ACC112 (cell line): ENCODE data around the gene SEMA4C.

Experiments used
- H2AFZ ChIP-seq: fragments of 200-600 bp; sonication (generic); one replicate; pipeline ENCODE4 v1.6.0; 2017; ENCODE audit warnings: antibody characterized with exemption, low read length; ENCODE audit not compliant: unreplicated experiment
- H3K27ac ChIP-seq: fragments of 200-600 bp; sonication (generic); 2 replicates; pipeline ENCODE4 v1.5.1; 2014; ENCODE audit warnings: low read depth, mild to moderate bottlenecking, antibody characterized with exemption, low read length, moderate library complexity
- H3K27me3 ChIP-seq: fragments of 200-600 bp; sonication (generic); 2 replicates; pipeline ENCODE4 v1.6.1; 2014; ENCODE audit warnings: mild to moderate bottlenecking, antibody characterized with exemption, low read length, moderate library complexity, mixed read lengths; ENCODE audit not compliant: insufficient read depth
- H3K36me3 ChIP-seq: fragments of 200-600 bp; sonication (generic); 2 replicates; pipeline ENCODE4 v1.6.1; 2016; ENCODE audit warnings: mild to moderate bottlenecking, antibody characterized with exemption, low read length, moderate library complexity, mixed read lengths; ENCODE audit not compliant: insufficient read depth
- H3K4me1 ChIP-seq: fragments of 200-600 bp; sonication (generic); one replicate; pipeline ENCODE4 v1.6.1; 2016; ENCODE audit warnings: low read length, mixed read lengths; ENCODE audit not compliant: insufficient read depth, unreplicated experiment, control insufficient read depth
- H3K4me3 ChIP-seq: fragments of 200-600 bp; sonication (generic); 2 replicates; pipeline ENCODE4 v1.5.1; 2014; ENCODE audit warnings: mild to moderate bottlenecking, low read depth, low read length
- H3K79me2 ChIP-seq: fragments of 200-600 bp; sonication (generic); one replicate; pipeline ENCODE4 v1.6.0; 2016; ENCODE audit warnings: low read length; ENCODE audit not compliant: control insufficient read depth, unreplicated experiment, insufficient read depth

Gene SEMA4C

DNA sequence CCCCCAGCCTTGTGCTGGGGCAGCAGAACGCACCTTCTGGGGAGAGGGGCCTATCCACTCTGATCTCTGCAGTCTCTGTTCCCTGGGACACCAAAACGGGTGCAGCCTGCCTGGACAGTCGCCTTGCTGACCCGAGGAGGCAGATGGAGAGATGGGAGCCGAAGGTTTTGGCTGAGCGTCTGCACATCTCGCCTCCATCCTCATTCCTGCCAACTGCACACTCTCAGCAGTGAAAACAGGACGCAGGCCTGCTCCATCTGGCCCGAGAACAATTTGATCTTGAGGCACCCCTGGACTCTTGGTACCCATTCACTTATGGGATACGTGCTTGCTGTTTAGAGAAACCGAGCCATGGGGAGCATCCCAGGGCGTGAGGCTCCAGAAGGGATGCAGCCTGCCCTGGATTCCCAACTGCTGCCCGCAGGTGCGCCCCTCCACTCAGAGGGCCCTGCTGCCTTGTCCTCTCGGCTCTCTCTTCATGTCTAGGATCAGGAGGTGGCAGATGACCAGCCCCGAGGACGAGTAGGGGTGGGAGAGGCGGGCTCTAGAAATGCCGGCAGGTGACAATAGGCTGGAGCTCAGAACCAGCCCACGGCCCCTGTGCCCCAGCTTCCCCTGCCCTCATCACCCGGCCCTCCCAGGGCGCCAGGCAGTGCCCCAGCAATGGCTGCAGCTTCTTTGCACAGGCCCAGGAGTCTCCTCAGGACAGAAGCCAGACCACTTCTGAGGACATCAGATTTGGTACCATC is 9.1 kb upstream of the SEMA4C start:
- Histone ChIP-seq H3K27ac (no peak overlapping the region), H3K36me3 (no peaks in the 10 kb centered on the region), H3K4me1 (peaks cover 8% of the 10 kb centered on the region), H2AFZ (no peak overlapping the region), H3K4me3 (no peak overlapping the region), H3K79me2 (no peaks in the 10 kb centered on the region), H3K27me3 (peaks cover 17% of the 10 kb centered on the region)

DNA sequence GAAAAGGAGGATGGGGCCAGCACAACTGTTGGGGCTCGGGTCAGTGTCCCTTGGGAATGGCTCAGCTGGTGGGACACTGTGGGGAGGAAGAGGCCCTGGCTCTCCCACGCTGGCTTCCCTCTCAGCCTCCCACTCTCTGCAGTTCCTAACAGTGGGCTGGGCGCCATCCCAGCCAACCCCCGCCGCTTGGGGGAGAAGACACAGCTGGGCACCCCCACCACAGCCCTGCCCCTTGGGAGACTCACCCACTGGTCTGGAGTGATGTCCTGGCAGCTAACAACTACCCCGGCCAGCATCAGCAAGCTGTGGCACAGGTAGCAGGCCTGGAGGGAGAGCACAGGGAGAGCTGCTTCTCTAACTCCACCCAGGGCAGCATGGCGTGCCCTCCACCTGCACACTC is 8.3 kb upstream of the SEMA4C start:
- no peaks in the 10 kb centered on the region for H3K36me3 ChIP-seq
- no peak overlapping the region for H3K27ac ChIP-seq
- H2AFZ ChIP-seq, result no peak overlapping the region
- peaks cover 12% of the 10 kb centered on the region for H3K27me3 ChIP-seq
- peaks cover 16% of the 10 kb centered on the region for H3K4me1 ChIP-seq
- no peak overlapping the region for H3K4me3 ChIP-seq
- no peaks in the 10 kb centered on the region for H3K79me2 ChIP-seq

DNA sequence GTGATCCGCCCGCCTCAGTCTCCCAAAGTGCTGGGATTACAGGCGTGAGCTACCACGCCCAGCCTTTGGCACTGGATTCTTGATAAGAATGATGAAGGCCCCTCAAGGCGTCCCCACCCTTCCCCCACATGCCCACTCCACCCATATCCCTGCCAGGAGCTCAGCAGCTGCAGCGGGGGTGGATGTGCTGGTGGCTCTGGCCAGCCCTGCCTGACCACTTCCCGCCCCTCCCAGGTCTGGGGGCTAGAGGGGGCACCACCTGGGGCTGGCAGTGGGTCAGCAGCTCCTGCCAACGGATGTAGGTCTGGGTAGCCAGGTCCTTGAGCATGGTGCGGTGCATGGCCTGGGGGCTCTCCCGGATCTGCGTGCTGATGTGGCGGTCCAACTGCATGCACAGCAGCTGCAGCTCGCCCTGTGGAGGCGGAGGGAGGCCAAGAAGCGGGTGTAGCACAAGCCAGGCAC is 7.8 kb upstream of the SEMA4C start:
- no peak overlapping the region for H3K4me3 ChIP-seq
- peaks cover 22% of the 10 kb centered on the region for H3K4me1 ChIP-seq
- H3K27me3 ChIP-seq, result peaks cover 7% of the 10 kb centered on the region
- H3K27ac ChIP-seq, result no peak overlapping the region
- H3K36me3 ChIP-seq, result no peaks in the 10 kb centered on the region
- no peaks in the 10 kb centered on the region for H3K79me2 ChIP-seq
- H2AFZ ChIP-seq, result no peak overlapping the region

DNA sequence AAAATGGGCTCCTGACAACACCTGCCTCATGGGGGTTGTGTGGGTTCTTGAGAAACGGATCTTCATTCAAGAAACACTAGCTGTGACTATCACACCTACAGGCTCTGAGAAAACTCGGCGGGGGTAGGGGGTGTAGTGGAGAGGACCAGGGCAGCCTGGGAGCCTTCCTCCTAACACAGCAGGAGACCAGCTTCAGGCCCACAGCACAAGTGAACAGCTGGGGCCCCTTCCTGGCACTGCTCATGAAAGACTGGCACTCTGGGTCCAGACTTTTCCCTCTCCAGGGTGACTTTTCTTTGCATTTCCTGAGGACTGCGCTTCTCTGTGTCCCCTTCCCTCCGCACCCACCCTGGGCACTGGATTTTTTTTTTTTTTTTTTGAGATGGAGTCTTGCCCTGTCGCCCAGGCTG is 7.2 kb upstream of the SEMA4C start:
- no peaks in the 10 kb centered on the region for H3K79me2 ChIP-seq
- H3K4me3 ChIP-seq, result no peak overlapping the region
- no peak overlapping the region for H3K27ac ChIP-seq
- peaks cover 23% of the 10 kb centered on the region for H3K4me1 ChIP-seq
- 0 out of 2 replicates have a peak, but pooled peaks cover under 1% of the 10 kb centered on the region for H3K27me3 ChIP-seq
- no peak overlapping the region for H2AFZ ChIP-seq
- no peaks in the 10 kb centered on the region for H3K36me3 ChIP-seq

DNA sequence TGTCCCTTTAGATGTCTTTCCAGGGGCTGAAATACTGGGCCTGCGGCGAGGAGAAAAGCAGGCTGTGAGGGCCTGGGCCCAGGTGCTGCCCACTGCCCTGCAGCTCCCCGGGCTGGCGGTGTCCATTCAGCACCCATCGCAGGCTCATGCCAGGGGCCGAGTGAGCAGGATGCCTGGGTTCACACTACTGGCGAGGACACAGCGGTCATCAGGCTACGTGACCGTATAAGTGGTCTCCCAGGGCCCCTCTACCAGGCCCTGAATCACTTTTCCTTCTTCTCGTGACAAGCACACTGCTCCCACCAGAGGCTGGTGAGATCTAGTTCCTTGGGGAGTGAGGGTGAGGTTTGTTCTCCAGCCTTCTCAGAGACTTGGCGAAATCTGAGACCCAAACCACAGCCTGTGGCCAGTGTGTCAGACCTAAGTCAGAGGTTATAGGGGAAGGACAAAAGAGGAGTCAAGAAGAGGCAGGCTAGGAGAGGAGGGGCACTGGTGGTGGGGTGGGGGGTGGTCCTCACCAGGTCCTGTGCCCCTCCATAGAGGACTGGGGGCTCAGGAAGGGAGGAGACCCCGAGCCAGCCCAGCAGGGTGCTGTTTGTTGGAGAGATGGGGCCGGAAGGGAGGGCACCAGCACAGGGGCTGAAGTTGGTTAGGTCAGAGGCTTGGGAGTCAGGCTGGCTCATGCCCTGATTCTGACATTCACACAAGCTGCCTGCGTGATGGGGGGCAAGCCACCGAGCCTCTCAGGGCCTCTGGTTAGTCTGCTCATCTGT is 6.6 kb upstream of the SEMA4C start:
- no peaks in the 10 kb centered on the region for H3K36me3 ChIP-seq
- peaks cover 23% of the 10 kb centered on the region for H3K4me1 ChIP-seq
- H3K79me2 ChIP-seq, result no peaks in the 10 kb centered on the region
- H3K4me3 ChIP-seq, result no peak overlapping the region
- peak overlapping the region; percentile 10; the same call in 1 of the 2 replicates for H3K27ac ChIP-seq
- no peak overlapping the region for H2AFZ ChIP-seq
- H3K27me3 ChIP-seq, result no peaks in the 10 kb centered on the region

DNA sequence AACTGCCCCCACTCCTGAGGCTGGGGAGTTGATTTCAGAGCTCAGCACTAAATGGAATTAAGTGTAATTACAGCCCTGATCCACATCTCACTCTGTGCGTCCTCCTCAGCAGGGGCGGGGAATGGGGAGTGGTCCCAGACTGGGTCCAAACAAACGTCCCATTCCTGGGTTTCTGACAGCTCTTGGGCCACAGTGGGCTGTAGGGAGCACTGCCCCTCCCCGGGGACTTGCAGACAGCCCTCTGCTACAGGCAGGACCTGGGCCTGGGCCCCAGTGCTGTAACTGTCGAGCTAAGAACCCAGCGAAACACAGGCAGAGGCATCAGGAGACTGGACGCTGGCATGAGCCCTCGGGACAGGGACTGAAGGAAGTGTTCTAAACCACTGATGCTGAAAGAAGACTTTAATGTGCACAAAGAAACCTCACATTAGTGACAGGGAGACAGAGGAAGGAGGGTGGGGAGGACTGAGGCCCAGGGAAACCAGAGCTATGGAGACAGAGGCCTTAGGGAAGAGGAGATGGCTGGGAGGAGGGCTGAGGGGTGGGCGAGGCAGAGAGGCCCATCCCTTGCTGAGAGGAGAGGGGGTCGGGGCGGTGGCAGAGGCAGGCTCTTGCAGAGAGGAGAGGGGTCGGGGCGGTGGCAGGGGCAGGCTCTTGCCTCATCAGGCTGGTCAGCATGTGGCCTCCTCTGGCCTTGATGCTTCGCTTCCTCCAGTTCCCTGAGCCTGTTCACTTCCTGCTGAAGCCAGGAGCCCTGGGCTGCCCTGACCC is 5.8 kb upstream of the SEMA4C start:
- Histone ChIP-seq H2AFZ (no peak overlapping the region), H3K4me3 (no peak overlapping the region), H3K79me2 (no peaks in the 10 kb centered on the region), H3K27me3 (peaks cover 3% of the 10 kb centered on the region; the same call in 1 of the 2 replicates), H3K4me1 (peaks cover 23% of the 10 kb centered on the region), H3K27ac (peak overlapping the region; percentile 10; the same call in 1 of the 2 replicates), H3K36me3 (no peaks in the 10 kb centered on the region)

DNA sequence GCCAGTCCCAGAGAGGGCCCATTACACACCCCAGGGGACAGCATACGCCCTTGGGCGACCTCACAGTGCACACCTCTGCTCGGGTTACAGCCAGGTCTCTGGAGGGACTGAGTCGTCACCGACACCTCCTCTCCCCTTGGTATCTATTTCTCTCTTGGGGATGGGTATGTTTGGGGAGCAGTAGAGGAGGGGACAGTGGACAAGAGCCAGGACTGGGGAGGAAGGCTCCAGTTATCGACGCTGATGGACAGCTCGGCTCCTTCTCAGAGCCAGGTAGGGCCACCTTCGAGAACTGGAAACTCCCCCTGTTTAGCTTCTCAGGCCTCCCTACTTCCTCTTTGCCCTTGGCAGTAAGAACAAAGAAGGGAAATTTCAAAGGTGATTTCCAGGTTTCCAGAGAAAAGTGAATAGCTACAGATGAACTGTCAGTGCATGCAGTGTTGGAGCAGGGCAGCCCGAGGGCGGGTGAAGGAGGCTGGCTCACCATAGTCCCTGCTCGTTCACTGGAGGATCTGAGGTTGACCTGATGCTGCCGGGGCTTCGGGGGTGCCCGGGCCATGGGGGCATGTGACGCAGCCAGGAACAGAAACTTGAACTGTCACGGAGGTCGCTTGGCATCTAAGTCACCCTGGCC is 4.4 kb upstream of the SEMA4C start:
- Histone ChIP-seq H3K79me2 (no peaks in the 10 kb centered on the region), H3K27ac (no peak overlapping the region), H2AFZ (no peak overlapping the region), H3K27me3 (peaks cover 9% of the 10 kb centered on the region; the same call in 1 of the 2 replicates), H3K4me3 (no peak overlapping the region), H3K36me3 (no peaks in the 10 kb centered on the region), H3K4me1 (peaks cover 23% of the 10 kb centered on the region)

DNA sequence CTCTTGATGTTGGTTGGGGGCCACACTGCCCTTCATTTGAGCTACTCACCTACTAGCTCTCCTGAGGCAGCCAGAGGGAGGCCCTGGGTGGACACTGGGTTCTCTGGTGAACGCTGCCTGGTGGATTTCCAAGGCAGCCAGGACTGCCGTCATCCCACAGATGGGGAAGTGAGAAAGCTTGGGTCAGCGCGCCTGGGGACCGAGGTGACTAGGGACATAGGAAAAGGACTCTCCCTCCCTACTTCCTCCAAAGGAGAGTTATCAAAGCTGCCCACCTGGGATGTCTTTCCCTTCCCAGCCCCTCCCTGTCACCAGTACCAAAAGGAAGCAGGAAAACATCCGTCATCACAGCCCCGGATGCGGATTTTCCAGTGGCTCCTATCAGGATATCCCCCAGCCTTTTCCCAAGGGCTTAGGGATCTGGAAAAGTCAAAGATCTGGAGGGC is 3.8 kb upstream of the SEMA4C start:
- Histone ChIP-seq H3K27ac (no peak overlapping the region), H3K36me3 (no peaks in the 10 kb centered on the region), H3K4me3 (no peak overlapping the region), H3K4me1 (peaks cover 23% of the 10 kb centered on the region), H3K27me3 (peaks cover 9% of the 10 kb centered on the region; the same call in 1 of the 2 replicates), H2AFZ (no peak overlapping the region), H3K79me2 (no peaks in the 10 kb centered on the region)

DNA sequence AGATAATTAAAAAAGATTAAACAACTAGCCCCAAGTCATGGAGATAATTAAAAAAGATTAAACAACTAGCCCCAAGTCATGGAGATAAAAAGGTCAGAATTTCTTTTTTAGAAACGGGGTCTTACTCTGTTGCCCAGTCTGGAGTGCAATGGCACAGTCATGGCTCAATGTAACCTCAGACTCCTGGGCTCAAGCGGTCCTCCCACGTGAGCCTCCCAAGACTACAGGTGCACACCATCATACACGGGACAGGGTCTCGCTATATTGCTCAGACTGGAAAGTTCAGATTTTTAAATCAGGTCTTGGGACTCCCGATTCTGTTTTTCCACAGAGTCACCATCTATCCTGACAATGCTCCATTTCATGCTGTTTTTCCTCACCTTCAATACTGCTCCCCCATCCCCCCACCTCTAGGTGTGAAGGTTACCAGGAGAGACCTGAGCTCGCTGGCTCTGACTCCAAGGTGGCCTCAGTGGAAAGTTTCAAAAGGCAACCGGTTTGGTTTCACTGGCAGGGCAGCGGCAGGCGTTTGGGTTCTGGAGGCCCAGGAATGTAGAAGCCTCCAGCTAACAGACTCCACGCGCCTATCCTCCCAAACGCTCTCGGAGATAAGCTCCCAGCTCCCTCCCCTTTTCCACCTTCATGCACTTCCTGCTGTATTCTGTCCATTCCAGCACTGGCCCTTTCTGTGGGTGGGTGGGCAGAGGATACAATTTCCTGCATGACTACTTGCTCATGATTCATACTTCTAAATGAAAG is 2.9 kb upstream of the SEMA4C start:
- H3K4me1 ChIP-seq, result peaks cover 23% of the 10 kb centered on the region
- H3K4me3 ChIP-seq, result no peak overlapping the region
- peaks cover 7% of the 10 kb centered on the region for H3K79me2 ChIP-seq
- H3K36me3 ChIP-seq, result no peaks in the 10 kb centered on the region
- peaks cover 9% of the 10 kb centered on the region; the same call in 1 of the 2 replicates for H3K27me3 ChIP-seq
- H2AFZ ChIP-seq, result no peak overlapping the region
- no peak overlapping the region for H3K27ac ChIP-seq
